Activated CD8-positive, alpha-beta memory T cell treated with anti-CD3 and anti-CD28 coated beads for 24 hours (primary cell): ENCODE results near the gene UCK2.

Source experiments
- DNase-seq: peaks from one replicate; pipeline ENCODE4 v3.0.0-alpha.2; 2020

Gene UCK2

GRCh38 chr1:165883056-165883455 lies 55.6 kb downstream of the UCK2 start:
- no peak for DNase-seq

GRCh38 chr1:165884009-165884689 lies 56.7 kb downstream of the UCK2 start:
- no peak for DNase-seq

GRCh38 chr1:165884690-165885304 lies 57.4 kb downstream of the UCK2 start:
- no peak for DNase-seq

GRCh38 chr1:165885305-165885694 lies 57.9 kb downstream of the UCK2 start:
- no peak for DNase-seq

- no peak for DNase-seq
These were observed 58.8 kb downstream of the UCK2 start for GRCh38 chr1:165886193-165886592.

- no peak for DNase-seq
These were observed 59.6 kb downstream of the UCK2 start for GRCh38 chr1:165886983-165887382.

GRCh38 chr1:165887877-165888551 lies 60.6 kb downstream of the UCK2 start:
- DNase-seq: no peak

DNA sequence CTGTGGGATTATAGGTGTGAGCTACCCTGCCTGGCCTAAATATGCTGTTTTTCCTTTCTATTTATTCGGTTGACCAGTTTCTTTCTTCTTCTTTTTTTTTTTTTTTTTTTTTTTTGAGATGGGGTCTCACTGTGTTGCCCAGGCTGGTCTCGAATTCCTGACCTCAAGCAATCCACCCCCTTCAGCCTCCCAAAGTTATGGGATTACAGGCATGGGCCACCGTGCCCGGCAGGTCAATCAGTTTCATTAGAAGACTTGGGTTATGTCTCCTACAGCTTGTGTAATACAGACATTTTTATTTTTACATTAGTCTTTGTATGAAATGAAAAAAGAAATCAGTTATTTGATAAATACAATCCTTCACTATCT lies 61.1 kb downstream of the UCK2 start:
- DNase-seq: no peak

GRCh38 chr1:165890684-165891083 lies 63.3 kb downstream of the UCK2 start:
- DNase-seq: no peak

DNA sequence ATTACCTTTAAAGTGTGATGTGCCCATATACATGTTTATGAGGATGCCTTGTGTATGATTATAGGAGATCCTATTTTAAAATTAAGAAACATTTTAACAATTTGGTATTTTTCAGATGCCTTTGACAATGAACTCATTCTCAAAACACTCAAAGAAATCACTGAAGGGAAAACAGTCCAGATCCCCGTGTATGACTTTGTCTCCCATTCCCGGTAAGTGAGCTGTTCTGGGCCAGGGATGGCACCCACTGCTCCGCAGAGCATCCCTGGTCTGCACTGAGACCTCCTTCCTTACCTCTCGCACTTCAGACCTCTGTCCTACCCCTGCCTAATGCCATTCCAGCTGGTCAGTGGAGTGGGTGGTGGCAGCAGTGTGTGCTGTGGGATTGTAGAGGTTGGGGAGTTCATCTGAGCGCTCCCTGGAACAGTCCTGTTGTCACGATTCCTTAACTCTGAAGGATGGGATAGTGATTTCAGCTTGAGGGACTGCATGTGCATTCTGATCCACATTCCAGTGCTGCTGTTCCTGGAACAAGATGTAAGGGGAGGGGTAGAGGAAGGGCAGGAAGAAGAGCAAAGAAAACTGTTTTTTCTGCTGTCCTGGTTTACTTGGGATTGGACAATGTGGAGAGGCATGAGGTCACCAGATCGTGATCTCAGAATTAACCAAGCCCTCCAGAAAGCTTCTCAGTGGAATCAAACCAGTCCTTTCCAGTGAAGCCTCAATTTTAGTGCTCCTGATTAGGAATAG lies 63.9 kb downstream of the UCK2 start:
- no peak for DNase-seq

GRCh38 chr1:165892935-165893334 lies 65.5 kb downstream of the UCK2 start:
- DNase-seq: no peak

DNA sequence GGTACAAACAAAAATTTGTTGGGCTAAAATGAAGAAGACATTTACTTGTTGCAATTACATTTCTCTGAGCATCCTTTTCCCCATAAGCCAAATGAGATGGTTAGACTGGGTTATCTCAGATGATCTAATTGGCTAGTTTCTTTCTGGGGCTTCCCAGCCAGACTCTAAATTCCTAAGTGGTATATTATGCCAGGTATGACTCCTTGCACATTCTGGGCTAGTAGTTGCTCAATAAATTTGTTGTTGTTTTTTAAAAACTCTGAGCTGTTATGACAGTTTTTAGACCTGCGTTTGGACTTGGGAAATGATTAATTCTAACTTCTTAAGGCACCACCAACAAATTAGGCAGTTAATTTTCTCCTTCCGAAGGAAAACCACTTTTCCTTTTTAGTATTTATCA lies 66.1 kb downstream of the UCK2 start:
- no peak for DNase-seq

GRCh38 chr1:165894591-165894990 lies 67.2 kb downstream of the UCK2 start:
- no peak for DNase-seq

DNA sequence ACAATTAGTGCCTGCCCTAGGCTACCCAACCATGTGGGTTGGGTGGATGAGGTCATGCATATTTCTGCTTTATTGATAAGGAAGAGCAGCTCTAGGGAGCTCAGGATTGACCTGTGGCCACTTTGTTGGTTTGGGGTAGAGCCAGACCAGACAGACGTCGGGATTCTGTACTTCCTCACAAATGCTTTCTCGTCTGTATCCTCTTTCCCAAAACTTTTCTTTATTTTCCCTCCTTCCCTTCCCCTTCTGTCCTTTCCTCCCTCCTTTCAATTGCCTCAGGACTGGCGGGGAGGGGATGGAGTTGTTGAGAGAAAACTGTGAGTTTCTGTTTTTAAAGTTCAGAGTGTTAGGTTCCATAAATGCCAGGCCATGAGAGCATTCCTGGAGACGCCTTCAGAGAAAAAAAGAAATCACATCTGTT lies 68.0 kb downstream of the UCK2 start:
- no peak for DNase-seq

- DNase-seq: no peak
These were observed 68.9 kb downstream of the UCK2 start for GRCh38 chr1:165896277-165896676.

GRCh38 chr1:165897326-165898303 lies 70.2 kb downstream of the UCK2 start:
- no peak for DNase-seq

GRCh38 chr1:165898837-165899236 lies 71.4 kb downstream of the UCK2 start:
- no peak for DNase-seq

DNA sequence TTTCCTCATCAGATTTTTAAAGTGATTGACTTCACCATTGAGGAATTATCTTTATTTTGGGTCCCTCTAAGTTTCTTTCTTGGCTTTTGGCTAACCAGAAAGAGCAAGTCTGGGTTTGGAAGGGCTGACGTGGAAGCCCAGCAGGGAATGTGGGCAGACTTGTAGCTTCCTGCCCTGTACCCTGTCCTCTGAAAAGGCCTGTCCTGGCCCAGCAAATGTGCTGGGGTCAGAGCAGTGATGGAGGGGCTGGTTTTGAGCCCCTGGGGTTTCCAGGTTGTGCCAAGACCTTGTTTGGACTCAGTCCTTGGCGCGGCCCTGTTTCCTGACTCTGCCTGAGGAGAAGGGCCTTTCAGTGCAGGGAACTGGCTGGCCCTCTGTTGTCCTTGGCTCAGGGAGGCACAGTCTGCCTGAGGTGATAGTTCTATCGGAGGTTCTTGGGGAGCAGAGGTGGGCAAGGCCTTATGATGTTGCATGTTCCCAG lies 72.1 kb downstream of the UCK2 start:
- DNase-seq: no peak

- no peak for DNase-seq
These were observed 73.4 kb downstream of the UCK2 start for GRCh38 chr1:165900576-165901380.

GRCh38 chr1:165902565-165902964 lies 75.2 kb downstream of the UCK2 start:
- no peak for DNase-seq

DNA sequence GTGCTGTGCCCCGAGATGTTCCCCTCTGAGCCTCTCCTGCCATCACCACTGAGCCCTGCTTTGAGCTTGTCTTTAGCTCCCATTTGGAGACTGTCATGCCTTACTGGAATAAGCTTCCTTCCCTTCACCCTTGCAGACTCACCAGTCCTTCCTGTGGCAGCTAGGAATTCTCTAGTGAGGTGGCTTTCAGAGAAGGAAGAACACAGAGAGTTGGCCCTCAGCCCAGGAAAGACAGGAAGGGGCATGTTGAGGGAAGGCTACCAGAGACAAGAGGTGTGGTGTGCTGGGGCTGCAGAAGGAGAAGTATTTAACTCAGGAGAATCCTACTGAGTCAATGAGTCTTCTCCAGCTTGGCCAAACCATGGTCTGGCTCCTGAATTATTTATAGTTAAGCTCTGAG lies 76.3 kb downstream of the UCK2 start:
- DNase-seq: no peak
